Smooth muscle cell (in vitro differentiated cells): ENCODE measurements around the gene APOC3. TPM values are rescaled to one million over a fixed set of nuclear protein-coding genes. Genes with fewer than 3 reads are reported as not detected.

ENCODE experiments used
- DNase-seq: peaks from one replicate; lab custom pipeline; 2025; ENCODE audit not compliant: unreplicated experiment; lab: John Stamatoyannopoulos, UW
- H2AFZ ChIP-seq: fragments of 200-600 bp; sonication (generic); 2 replicates; pipeline ENCODE4 v1.6.0; 2016; ENCODE audit warnings: antibody characterized with exemption, low read depth, mild to moderate bottlenecking
- H3F3A ChIP-seq: fragments of 200-600 bp; sonication (generic); 2 replicates; pipeline ENCODE4 v1.6.0; 2017; ENCODE audit warnings: antibody characterized with exemption, low read depth
- H3K27ac ChIP-seq: fragments of 200-600 bp; sonication (generic); 2 replicates; pipeline ENCODE4 v1.5.1; 2016; ENCODE audit warnings: low read depth, mild to moderate bottlenecking
- H3K27me3 ChIP-seq: fragments of 200-600 bp; sonication (generic); 2 replicates; pipeline ENCODE4 v1.6.1; 2016; ENCODE audit warnings: low read depth, mild to moderate bottlenecking
- H3K36me3 ChIP-seq: fragments of 200-600 bp; sonication (generic); 2 replicates; pipeline ENCODE4 v1.5.1; 2016; ENCODE audit warnings: low read depth
- H3K4me1 ChIP-seq: fragments of 200-600 bp; sonication (generic); 2 replicates; pipeline ENCODE4 v1.5.1; 2016; ENCODE audit warnings: low read depth
- H3K4me2 ChIP-seq: fragments of 200-600 bp; sonication (generic); 2 replicates; pipeline ENCODE4 v1.6.0; 2016; ENCODE audit warnings: mild to moderate bottlenecking
- H3K4me3 ChIP-seq: fragments of 200-600 bp; sonication (generic); 2 replicates; pipeline ENCODE4 v1.5.1; 2016; ENCODE audit warnings: mild to moderate bottlenecking
- H3K79me2 ChIP-seq: fragments of 200-600 bp; sonication (generic); 2 replicates; pipeline ENCODE4 v1.6.0; 2016; ENCODE audit warnings: low read depth, mild to moderate bottlenecking
- H3K9ac ChIP-seq: fragments of 200-600 bp; sonication (generic); 2 replicates; pipeline ENCODE4 v1.6.0; 2016; ENCODE audit warnings: low read depth
- H3K9me3 ChIP-seq: fragments of 200-600 bp; sonication (generic); replicated peaks from 2 replicates; pipeline ENCODE4 v1.5.1; 2016; ENCODE audit warnings: low read depth
- H4K20me1 ChIP-seq: fragments of 200-600 bp; sonication (generic); 2 replicates; pipeline ENCODE4 v1.6.0; 2016; ENCODE audit warnings: low read depth
- CTCF ChIP-seq: fragments of 200-600 bp; sonication (generic); IDR thresholded peaks from 2 replicates; pipeline ENCODE4 v1.5.1; 2017; ENCODE audit warnings: borderline replicate concordance, mild to moderate bottlenecking, antibody characterized with exemption; ENCODE audit not compliant: insufficient read depth, poor library complexity, severe bottlenecking
- whole genome bisulfite sequencing: methylation state at CpG from one replicate; pipeline ENCODE4 v1.1.7; 2016; ENCODE audit warnings: low lambda C conversion rate; 5-methylcytosine and 5-hydroxymethylcytosine counted together
- polyA plus RNA-seq: library from polyadenylated mRNA; unstranded; fragments of >200 nt; fragmentation: Nextera tagmentation; extraction: Ambion mirVana; gene quantifications from 2 replicates; pipeline ENCODE4 v1.2.1, GENCODE V29; 2016
- total RNA-seq: library from RNA; depleted of rRNA; stranded (reverse); fragments of >200 nt; gene quantifications from 2 replicates; pipeline ENCODE4 v1.2.3, GENCODE V29; 2014

Gene APOC3
- total and polyA plus RNA-seq, 2 experiments from 2014 or later, result 0.54 TPM; not detected in 1

- WGBS, result over 99% methylated on average over 6 of the region's 6 CpGs
- no peak overlapping the region for H3K4me2 ChIP-seq
Measured at GRCh38 chr11:116849486-116849885, 19.8 kb downstream of the APOC3 start.

GRCh38 chr11:116851626-116852025, 21.9 kb downstream of the APOC3 start:
- DNase-seq, result no peak
- Histone ChIP-seq H3K4me3 (no peak overlapping the region), H3K9ac (no peak overlapping the region), H3K79me2 (no peaks in the 10 kb centered on the region), H3K27me3 (no peaks in the 10 kb centered on the region), H3K4me1 (no peaks in the 10 kb centered on the region), H3K9me3 (no peaks in the 10 kb centered on the region), H2AFZ (no peak overlapping the region), H4K20me1 (peaks cover 7% of the 10 kb centered on the region), H3F3A (no peaks in the 10 kb centered on the region), H3K27ac (peak overlapping the region; percentile 73), H3K4me2 (peak overlapping the region; percentile 27), H3K36me3 (no peaks in the 10 kb centered on the region)
- 79% methylated on average over 7 of the region's 7 CpGs for WGBS
- TF ChIP-seq CTCF, result no peak

More at GRCh38 chr11:116849486-116849885, 19.8 kb downstream of the APOC3 start:
- Histone ChIP-seq H3K79me2 (no peaks in the 10 kb centered on the region), H3K27ac (no peak overlapping the region), H3K9ac (no peak overlapping the region), H3K27me3 (no peaks in the 10 kb centered on the region), H3K9me3 (no peaks in the 10 kb centered on the region), H3F3A (no peaks in the 10 kb centered on the region), H3K4me3 (no peak overlapping the region), H3K36me3 (no peaks in the 10 kb centered on the region), H2AFZ (no peak overlapping the region), H4K20me1 (peaks cover 7% of the 10 kb centered on the region), H3K4me1 (no peaks in the 10 kb centered on the region)
- no peak for TF ChIP-seq CTCF
- no peak for DNase-seq

DNA sequence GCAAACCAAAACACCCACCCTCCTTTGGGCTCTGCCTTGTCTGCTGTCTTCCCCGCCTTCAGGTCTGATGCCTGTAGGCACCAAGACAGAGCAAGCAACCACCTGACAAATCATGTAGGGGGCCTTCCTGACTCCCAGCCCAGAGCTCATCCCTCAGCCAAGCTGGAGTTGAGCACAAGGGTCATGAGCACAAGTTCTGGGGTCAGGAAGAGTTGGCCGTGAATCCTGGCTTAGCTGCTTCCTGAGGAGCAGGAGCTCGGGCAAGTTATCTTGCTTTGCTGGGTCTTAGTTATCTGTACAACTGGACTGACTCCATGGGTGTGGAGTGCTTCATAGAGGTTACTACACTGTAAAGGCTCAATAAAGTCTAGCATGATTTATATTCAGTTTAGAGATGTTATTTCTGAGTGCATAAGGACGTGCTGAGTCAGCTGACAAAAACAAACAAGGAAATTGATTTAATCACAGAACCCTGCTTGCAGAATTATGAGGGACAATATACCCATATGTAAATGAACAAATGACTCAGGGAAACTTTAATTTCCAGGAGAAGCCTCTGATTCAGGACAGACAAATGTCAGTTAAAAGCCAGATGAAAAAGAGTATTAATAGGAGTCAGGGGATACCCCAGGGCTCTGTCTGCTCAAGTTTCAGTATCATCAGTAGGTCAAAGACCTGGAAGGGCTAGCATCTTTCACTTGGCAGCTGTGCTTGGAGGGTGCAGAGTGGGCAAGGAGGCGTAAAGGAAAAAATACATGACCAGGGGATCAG, 22.7 kb downstream of the APOC3 start:
- WGBS, result 50% methylated on average over 5 of the region's 5 CpGs
- H3F3A ChIP-seq, result no peaks in the 10 kb centered on the region
- H3K9ac ChIP-seq, result no peak overlapping the region
- no peaks in the 10 kb centered on the region for H3K4me1 ChIP-seq
- H3K27ac ChIP-seq, result peak overlapping the region; percentile 73
- TF ChIP-seq CTCF, result no peak
- H3K36me3 ChIP-seq, result no peaks in the 10 kb centered on the region
- peak overlapping the region; percentile 27 for H3K4me2 ChIP-seq
- peaks cover 7% of the 10 kb centered on the region for H4K20me1 ChIP-seq
- no peaks in the 10 kb centered on the region for H3K27me3 ChIP-seq
- H3K4me3 ChIP-seq, result no peak overlapping the region
- H3K9me3 ChIP-seq, result no peaks in the 10 kb centered on the region
- no peak overlapping the region for H2AFZ ChIP-seq
- DNase-seq, result no peak
- no peaks in the 10 kb centered on the region for H3K79me2 ChIP-seq
